HAP-1 (cell line): ENCODE data around the gene OSTF1.

ENCODE experiments used
- DNase-seq, 2 experiments: peaks; one replicate each; pipeline ENCODE4 v3.0.0-alpha.2; 2016 to 2020; ENCODE audit warnings: low spot score in 2 of 2
- H3K27me3 ChIP-seq: fragments of 250-450 bp; sonication (Bioruptor Pico); 2 replicates; pipeline ENCODE4 v1.5.1; 2020; ENCODE audit warnings: low read depth, mild to moderate bottlenecking, moderate library complexity
- H3K36me3 ChIP-seq: fragments of 250-450 bp; sonication (Bioruptor Pico); replicated peaks from 2 replicates; pipeline ENCODE4 v1.5.1; 2020; ENCODE audit warnings: mild to moderate bottlenecking
- H3K4me1 ChIP-seq: fragments of 250-450 bp; sonication (Bioruptor Pico); 2 replicates; pipeline ENCODE4 v1.5.1; 2020; ENCODE audit warnings: mild to moderate bottlenecking
- H3K4me3 ChIP-seq: fragments of 250-450 bp; sonication (Bioruptor Pico); 2 replicates; pipeline ENCODE4 v1.5.1; 2020; ENCODE audit warnings: mild to moderate bottlenecking, moderate library complexity
- H3K9me3 ChIP-seq: fragments of 250-450 bp; sonication (Bioruptor Pico); 2 replicates; pipeline ENCODE4 v1.5.1; 2020; ENCODE audit warnings: mild to moderate bottlenecking, moderate library complexity
- in situ Hi-C: fragments of 300-500 bp; cut with MboI; formaldehyde crosslinking; loops from 3 replicates; pipeline ENCODE4 v1.14.3; 2020; ENCODE audit warnings: low sequenced_read_pairs, inconsistent platforms, mixed read lengths

OSTF1 gene

DNA sequence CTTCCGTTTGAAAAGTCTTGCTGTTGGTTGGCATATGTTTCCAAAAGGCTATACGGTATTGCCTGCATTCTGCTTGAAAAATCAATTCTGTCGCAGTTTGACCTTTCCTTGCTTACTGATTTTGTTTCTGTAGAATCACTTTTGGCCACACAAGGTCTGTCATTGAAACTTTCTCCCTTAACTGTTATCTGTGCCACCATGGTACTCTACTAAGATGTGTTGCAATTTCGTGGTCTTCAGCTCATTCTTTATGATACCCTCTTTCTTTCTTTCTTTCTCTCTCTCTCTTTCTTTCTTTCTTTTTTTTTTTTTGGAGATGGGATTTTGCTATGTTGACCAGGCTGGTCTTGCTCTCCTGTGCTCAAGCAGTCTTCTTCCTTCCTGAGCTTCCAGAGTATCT, 4.5 kb downstream of the OSTF1 start:
- H3K4me3 ChIP-seq, result no peak overlapping the region
- in situ Hi-C loops, result no loop called here
- H3K36me3 ChIP-seq, result no peaks in the 10 kb centered on the region
- no peaks in the 10 kb centered on the region for H3K9me3 ChIP-seq
- DNase-seq, result no peak
- H3K4me1 ChIP-seq, result peaks cover 26% of the 10 kb centered on the region
- H3K27me3 ChIP-seq, result no peaks in the 10 kb centered on the region

GRCh38 chr9:75096796-75097195, 8.5 kb downstream of the OSTF1 start:
- Histone ChIP-seq H3K27me3 (no peaks in the 10 kb centered on the region), H3K4me3 (no peak overlapping the region), H3K9me3 (no peaks in the 10 kb centered on the region), H3K4me1 (peaks cover 18% of the 10 kb centered on the region), H3K36me3 (no peaks in the 10 kb centered on the region)
- in situ Hi-C loops, result no loop called here
- no peak for DNase-seq

DNA sequence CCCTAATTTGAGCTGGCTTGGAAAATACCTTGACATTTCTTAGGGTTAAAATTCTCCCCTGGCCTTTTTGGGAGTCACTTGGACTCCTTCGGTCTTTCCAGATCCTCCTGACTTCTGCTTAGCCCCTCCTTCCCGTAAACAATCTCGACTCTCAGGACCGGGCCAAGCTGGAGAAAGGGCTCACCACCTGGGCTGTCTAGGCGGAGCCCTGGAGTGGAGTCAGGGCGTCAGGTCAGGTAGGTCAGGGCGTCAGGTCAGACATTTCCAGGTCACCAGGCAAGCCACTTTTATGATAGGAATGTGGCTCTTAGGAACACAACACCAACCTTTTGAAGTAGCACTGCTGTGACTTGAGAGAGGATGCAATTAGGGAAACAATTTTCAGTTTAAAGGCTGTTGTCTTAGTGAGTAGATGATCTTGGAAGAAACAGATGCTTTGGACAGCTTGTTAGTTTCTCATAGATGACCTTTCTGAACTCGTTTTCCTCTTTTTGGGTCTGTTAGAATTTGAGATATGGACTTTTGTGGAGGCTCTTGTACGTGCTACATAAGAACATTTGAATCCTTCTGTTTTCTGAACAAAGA, 12.8 kb downstream of the OSTF1 start:
- H3K9me3 ChIP-seq, result no peaks in the 10 kb centered on the region
- H3K4me3 ChIP-seq, result no peak overlapping the region
- in situ Hi-C loops, result no loop called here
- no peaks in the 10 kb centered on the region for H3K36me3 ChIP-seq
- no peaks in the 10 kb centered on the region for H3K4me1 ChIP-seq
- no peak for DNase-seq
- no peaks in the 10 kb centered on the region for H3K27me3 ChIP-seq

DNA sequence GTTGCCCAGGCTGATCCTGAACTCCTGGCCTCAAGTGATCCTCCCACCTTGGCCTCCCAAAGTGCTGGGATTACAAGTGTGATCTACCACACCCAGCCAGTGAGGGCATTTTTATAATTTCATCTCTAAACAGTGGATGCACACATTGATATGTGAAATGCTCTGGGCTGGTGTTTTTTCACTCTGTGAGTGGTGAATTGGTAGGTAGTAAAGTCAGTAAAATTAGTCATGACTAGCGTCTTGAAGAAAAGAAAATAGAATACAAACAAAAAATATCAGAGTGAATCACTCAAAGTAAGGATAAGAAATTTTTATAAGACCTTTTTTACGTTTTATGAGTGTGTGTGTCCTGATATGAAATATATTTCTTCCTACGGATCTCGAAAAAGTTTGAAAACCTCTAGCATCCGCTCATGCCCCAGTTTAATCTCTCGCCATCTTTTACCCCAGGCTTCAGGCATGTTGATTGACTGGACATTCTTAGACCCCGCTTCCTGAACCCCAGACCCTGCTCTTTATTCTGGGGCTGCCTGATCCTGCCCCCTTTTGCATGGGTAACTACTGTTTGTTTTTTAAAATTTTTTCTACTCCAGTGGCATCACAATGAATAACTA, 14.0 kb downstream of the OSTF1 start:
- no peak for DNase-seq
- H3K9me3 ChIP-seq, result no peaks in the 10 kb centered on the region
- no peak overlapping the region for H3K4me3 ChIP-seq
- in situ Hi-C loops, result no loop called here
- no peaks in the 10 kb centered on the region for H3K27me3 ChIP-seq
- H3K4me1 ChIP-seq, result no peaks in the 10 kb centered on the region
- no peaks in the 10 kb centered on the region for H3K36me3 ChIP-seq

GRCh38 chr9:75104607-75105006, 16.3 kb downstream of the OSTF1 start:
- H3K27me3 ChIP-seq, result no peaks in the 10 kb centered on the region
- H3K9me3 ChIP-seq, result no peaks in the 10 kb centered on the region
- no peak overlapping the region for H3K4me3 ChIP-seq
- no peaks in the 10 kb centered on the region for H3K36me3 ChIP-seq
- DNase-seq, result no peak
- no peaks in the 10 kb centered on the region for H3K4me1 ChIP-seq
- in situ Hi-C loops, result no loop called here

GRCh38 chr9:75105019-75105540, 16.8 kb downstream of the OSTF1 start:
- Histone ChIP-seq H3K27me3 (no peaks in the 10 kb centered on the region), H3K4me3 (no peak overlapping the region), H3K36me3 (no peaks in the 10 kb centered on the region), H3K4me1 (no peaks in the 10 kb centered on the region), H3K9me3 (no peaks in the 10 kb centered on the region)
- DNase-seq, result no peak
- in situ Hi-C loops, result no loop called here

DNA sequence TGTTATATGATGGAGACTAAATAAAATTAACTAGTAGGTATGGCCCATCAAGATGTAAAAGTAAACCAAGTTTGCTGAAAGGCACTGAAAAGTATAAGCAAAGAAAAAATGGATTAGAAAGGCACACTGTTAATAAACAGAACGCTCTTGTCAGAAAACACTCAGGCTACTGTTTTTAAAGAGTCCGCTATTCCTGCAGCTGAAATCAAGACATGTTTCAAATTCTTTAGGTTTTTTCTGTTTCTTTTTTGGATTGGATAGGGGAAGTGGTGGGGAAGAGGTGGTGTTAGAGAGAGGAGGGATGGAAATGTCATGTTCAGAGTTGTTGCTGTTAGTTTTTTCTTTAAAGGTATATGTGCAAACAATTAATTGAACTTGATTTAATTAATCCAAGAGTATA, 17.5 kb downstream of the OSTF1 start:
- Histone ChIP-seq H3K36me3 (no peaks in the 10 kb centered on the region), H3K27me3 (no peaks in the 10 kb centered on the region), H3K4me1 (no peaks in the 10 kb centered on the region), H3K9me3 (no peaks in the 10 kb centered on the region), H3K4me3 (no peak overlapping the region)
- DNase-seq, result no peak
- in situ Hi-C loops, result no loop called here

- Histone ChIP-seq H3K9me3 (no peaks in the 10 kb centered on the region), H3K4me1 (no peaks in the 10 kb centered on the region), H3K36me3 (no peaks in the 10 kb centered on the region), H3K27me3 (no peaks in the 10 kb centered on the region), H3K4me3 (no peak overlapping the region)
- DNase-seq, result no peak
- in situ Hi-C loops, result no loop called here
These were observed 18.5 kb downstream of the OSTF1 start for GRCh38 chr9:75106857-75107256.

DNA sequence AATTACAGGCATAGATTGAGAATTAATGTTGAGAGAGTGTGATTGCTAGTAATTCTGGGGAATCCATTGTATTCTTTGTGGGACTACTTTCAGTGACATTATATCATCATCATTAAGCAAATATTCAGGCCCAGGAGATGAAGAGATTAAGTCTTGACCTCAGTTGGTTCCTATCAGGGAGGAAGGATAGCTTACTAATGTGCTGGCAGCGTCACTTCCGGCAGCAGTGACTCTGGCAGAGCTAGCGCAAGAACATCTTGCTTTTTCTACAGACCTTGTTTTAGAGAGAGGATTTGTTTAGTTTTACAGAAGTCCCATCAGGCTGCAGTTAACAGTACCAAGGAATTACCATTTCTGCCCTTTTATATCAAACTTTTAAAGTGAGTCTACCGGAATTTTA, 20.3 kb downstream of the OSTF1 start:
- no peak overlapping the region for H3K4me3 ChIP-seq
- H3K9me3 ChIP-seq, result no peaks in the 10 kb centered on the region
- no peaks in the 10 kb centered on the region for H3K4me1 ChIP-seq
- in situ Hi-C loops, result no loop called here
- no peaks in the 10 kb centered on the region for H3K27me3 ChIP-seq
- H3K36me3 ChIP-seq, result no peaks in the 10 kb centered on the region
- DNase-seq, result no peak

DNA sequence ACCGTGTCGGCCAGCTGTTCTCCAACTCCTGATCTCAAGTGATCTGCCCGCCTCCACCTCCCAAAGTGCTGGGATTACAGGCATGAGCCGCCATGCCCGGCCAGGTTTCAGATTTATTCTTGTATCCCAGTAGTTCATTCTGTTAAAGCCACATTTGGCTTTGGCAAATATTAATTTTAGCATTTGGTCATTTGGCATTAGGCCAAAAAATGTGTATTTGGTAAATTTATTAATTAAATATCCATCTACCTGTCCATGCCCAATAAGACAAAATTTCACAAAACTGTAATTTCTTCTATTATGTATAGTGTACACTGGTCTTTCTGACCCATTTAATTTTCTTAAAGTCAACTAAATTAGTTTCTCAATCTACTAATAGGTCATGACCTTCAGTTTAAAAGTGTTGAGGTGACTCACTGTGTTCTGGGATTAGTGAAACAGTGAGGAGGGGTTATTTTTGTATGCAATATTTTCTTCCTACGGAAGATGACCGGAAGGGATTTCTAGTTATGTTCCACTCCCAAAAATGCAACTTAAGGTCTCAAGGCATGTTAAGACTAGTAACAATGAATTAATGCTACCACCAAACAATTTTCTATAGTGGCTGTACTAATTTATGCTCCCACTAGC, 21.0 kb downstream of the OSTF1 start:
- Histone ChIP-seq H3K4me3 (no peak overlapping the region), H3K4me1 (no peaks in the 10 kb centered on the region), H3K9me3 (no peaks in the 10 kb centered on the region), H3K36me3 (no peaks in the 10 kb centered on the region), H3K27me3 (no peaks in the 10 kb centered on the region)
- in situ Hi-C loops, result no loop called here
- no peak for DNase-seq

GRCh38 chr9:75111019-75111622, 22.8 kb downstream of the OSTF1 start:
- Histone ChIP-seq H3K4me3 (no peak overlapping the region), H3K27me3 (no peaks in the 10 kb centered on the region), H3K36me3 (no peaks in the 10 kb centered on the region), H3K9me3 (no peaks in the 10 kb centered on the region), H3K4me1 (no peaks in the 10 kb centered on the region)
- DNase-seq, result no peak
- in situ Hi-C loops, result no loop called here

DNA sequence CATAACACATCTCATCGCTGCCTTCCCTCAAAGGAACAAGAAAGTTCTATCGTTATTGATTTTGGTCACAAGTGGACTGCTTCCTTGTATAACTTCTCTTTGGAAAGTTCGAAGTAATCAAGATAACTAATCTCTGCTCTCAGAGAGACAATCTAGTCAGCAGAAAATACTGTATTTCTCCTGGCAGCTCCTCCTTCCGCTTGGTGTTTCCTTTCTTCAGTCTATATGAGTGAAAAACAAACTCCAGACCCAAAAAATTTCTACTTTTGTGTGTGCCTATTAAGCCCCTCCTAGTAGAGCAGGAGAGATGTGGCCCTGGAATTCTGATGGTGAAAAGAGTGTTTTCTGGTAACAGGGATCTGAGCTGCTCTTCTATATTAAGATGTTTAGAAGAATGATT, 24.5 kb downstream of the OSTF1 start:
- Histone ChIP-seq H3K9me3 (no peaks in the 10 kb centered on the region), H3K36me3 (no peaks in the 10 kb centered on the region), H3K4me1 (no peaks in the 10 kb centered on the region), H3K27me3 (no peaks in the 10 kb centered on the region), H3K4me3 (no peak overlapping the region)
- in situ Hi-C loops, result no loop called here
- DNase-seq, result no peak

DNA sequence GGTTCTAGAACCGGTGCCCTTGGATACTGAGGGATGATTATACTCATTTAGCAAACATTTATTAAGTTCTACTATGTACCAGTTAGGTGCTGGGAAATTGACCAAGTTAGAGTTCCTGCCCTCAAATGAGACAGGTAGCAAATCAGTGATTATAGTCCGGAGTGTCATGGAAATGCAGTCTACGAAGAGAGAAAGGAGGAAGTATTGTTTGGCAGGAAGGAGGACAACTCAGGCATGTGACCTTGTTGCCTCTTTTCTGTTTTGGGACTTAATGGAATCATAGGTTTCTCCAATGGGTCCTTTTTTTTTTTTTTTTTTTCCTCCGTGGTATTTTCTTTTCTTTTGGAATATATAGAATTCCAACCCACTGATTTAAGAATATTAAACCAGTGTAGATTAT, 28.0 kb downstream of the OSTF1 start:
- no peak for DNase-seq
- in situ Hi-C loops, result no loop called here
- Histone ChIP-seq H3K4me1 (no peaks in the 10 kb centered on the region), H3K9me3 (no peaks in the 10 kb centered on the region), H3K4me3 (no peak overlapping the region), H3K27me3 (no peaks in the 10 kb centered on the region), H3K36me3 (no peaks in the 10 kb centered on the region)

GRCh38 chr9:75117564-75117963, 29.2 kb downstream of the OSTF1 start:
- Histone ChIP-seq H3K4me3 (no peak overlapping the region), H3K4me1 (no peaks in the 10 kb centered on the region), H3K27me3 (no peaks in the 10 kb centered on the region), H3K36me3 (no peaks in the 10 kb centered on the region), H3K9me3 (no peaks in the 10 kb centered on the region)
- in situ Hi-C loops, result no loop called here
- DNase-seq, result no peak
